Activated naive CD4-positive, alpha-beta T cell treated with anti-CD3 and anti-CD28 coated beads, Interleukin-2, amount 50 U/mL, for 16 hours (primary cell): ENCODE measurements around the gene RNPS1.
A peak's percentile ranks its signal among the peaks of the same experiment; 100 is the strongest.

Experiments used
- DNase-seq: peaks from one replicate; pipeline ENCODE4 v3.0.0-alpha.2; 2020

The RNPS1 gene

DNA sequence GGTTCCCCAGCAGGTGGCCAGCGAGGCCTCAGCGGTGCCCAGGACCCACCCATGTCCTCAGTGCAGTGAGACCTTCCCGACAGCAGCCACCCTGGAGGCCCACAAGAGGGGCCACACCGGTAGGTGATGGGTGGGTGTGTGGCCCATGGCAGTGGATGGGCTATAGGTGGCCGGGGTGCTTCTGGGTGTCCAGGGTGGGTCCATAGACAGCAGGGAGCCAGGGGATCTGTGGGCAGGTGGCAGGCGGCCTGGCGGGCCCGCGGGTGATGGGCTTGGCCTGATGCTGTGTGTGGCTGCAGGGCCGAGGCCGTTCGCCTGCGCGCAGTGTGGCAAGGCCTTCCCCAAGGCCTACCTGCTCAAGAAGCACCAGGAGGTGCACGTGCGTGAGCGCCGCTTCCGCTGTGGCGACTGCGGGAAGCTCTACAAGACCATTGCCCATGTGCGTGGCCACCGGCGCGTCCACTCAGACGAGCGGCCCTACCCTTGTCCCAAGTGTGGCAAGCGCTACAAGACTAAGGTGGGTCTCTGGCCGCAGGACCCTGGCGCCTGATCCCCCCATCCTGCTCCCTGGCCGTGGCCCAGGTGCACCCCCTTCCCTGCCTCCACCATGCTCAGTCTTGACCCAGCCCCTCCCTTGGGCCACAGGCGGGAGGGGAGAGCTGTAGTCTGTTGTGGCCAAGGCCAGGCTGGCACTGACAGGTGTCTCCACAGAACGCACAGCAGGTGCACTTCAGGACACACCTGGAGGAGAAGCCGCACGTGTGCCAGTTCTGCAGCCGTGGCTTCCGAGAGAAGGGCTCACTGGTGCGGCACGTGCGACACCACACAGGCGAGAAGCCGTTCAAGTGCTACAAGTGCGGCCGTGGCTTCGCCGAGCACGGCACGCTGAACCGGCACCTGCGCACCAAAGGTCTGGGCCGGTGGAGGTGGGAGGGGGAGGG, 33.8 kb downstream of the RNPS1 start:
- no peak for DNase-seq

DNA sequence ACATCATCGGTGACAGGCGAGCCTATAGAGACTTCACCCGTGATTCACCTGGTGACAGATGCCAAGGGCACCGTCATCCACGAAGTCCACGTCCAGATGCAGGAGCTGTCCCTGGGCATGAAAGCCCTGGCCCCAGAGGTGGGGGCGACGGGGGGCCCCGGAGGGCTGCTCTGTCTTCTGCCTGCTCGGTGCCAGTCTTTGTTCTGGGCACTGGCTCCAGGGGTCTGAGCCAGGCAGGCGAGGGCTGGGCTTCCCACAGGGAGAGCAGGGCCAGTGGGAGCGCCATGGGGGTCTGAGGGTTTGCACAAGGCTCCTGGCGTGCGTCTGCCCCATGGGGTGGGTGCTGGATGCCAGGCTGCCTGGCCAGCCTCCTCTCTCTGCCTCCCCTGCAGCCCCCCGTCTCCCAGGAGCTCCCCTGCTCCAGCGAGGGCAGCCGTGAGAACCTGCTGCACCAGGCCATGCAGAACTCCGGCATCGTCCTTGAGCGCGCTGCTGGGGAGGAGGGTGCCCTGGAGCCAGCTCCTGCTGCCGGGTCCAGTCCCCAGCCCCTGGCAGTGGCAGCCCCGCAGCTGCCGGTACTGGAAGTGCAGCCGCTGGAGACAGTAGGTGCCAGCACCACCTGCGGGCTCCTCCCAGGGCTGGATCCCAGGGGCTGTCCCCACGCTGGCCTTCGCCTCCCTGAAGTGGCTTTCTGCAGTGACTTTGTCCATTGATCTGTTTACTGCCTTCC, 34.7 kb downstream of the RNPS1 start:
- DNase-seq: no peak

DNA sequence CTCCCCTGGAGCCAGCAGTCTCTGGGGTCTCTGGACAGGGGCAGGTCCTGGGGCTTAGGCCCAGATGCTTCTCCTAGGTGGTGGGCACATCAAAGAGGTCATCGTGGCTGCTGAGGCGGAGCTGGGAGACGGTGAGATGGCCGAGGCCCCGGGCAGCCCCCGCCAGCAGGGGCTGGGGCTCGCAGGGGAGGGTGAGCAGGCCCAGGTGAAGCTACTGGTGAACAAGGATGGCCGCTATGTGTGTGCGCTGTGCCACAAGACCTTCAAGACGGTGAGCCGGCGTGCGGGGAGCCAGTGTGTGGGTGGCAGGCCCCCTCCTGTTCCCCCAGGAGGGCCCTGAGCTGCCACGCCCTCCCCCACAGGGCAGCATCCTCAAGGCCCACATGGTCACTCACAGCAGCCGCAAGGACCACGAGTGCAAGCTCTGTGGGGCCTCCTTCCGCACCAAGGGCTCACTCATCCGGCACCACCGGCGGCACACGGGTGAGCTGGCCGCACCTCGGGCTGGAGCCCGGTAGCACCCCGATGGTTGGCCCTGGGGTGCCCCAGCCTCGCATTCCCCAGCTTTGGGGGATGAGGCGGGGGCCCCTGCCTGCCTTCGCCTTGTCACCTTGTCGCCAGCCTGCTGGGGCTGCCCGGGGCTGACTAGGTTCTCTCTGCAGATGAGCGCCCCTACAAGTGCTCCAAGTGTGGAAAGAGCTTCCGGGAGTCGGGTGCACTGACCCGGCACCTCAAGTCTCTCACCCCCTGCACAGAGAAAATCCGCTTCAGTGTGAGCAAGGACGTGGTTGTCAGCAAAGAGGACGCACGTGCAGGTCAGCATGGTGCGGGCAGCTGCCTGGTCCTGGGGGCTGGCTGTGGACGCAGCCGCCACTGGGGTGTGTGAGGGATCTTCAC, 35.6 kb downstream of the RNPS1 start:
- DNase-seq: no peak

DNA sequence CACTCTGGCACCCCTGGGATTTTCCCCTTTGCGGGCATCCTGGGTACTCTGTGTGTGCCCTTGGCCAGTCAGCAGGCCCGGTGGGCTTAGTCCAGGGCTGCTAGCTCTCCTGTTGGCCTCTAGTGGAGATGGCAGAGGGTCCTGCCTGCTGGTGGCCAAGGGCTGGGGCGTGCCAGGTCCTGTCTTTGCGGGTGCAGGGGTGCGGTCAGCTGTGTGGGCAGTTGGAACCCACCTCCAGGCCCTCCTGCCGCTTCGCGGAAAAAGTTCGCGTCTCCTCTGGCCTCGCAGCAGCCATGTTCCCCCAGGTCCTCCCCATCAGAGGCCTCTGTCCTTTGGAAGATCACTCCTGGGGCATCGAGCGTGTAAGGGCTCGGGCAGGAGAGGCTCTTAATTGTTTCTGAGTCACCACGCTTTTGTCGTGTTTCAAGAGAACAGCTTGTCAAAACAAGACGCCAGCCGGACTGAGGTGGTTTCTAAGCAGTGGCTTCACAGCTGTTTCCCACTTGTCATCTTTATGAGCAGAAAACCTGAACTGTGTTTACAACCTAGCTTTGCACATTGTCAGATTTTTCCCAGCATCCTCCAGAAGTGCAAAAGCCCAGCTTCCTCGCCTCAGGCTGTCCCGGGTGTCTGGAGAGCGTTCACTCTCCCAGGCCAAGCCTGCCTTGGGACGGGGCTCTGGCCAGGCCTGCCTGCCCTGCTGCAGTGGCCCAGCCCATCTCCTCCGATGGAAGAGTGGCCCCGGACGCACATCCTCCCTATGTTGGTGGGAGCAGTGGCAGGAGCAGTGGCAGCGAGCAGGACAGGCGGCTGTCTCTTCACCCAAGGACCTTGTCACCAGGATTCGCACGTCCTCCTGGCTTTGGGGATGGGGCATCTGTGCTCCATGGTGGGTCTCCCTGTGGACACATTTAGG, 36.7 kb downstream of the RNPS1 start:
- DNase-seq: no peak

DNA sequence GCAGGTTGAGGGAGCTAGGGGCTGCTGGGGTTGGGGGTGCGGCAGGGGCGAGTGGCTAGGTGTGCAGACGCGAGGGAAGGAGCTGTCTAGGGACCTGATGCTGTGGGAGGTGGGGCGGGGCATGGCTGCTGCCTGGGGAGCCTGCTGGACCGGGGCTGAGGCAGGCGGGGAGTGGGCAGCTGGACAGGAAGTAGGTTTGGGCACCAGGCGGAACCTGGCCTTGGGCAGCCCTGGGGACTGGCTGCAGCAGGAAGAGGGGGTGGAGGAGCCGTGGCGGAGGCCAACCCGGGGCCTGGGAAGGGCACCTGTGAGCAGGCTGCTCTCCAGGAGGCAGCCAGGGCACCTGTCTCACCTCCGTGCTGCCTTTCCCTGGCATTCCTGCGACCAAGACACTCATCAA, 37.5 kb downstream of the RNPS1 start:
- DNase-seq: no peak

- no peak for DNase-seq
Measured at GRCh38 chr16:2229632-2230250, 38.2 kb downstream of the RNPS1 start.

GRCh38 chr16:2229091-2229490, 38.8 kb downstream of the RNPS1 start:
- DNase-seq: no peak

DNA sequence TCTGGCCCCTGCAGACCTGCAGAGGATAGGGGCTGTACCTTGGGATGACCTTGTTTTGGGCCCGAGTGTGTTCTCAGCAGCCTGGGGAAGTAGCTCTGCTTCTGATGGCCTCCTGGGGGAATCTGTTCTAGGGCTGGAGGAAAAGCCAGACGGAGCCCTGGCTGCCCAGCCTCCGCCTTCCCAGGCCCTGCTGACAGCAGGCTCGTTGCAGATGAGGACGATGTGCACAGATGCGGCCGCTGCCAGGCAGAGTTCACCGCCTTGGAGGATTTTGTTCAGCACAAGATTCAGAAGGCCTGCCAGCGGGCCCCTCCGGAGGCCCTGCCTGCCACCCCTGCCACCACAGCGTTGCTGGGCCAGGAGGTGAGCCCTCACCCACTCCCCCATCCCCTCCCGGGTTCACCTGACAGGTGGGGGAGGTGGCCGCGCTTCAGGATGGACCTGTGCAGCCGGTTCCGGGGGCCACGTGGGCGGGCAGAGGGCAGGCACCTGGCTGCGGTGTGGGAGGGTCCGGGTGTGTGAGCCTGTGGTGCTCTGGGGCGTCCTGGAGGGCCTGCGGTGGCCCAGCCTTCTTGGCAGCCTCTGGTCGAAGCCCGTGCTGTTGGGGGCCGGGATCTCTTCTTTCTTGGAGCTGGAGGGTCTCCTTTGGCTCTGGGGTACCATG, 39.6 kb downstream of the RNPS1 start:
- no peak for DNase-seq

- DNase-seq: no peak
Measured at GRCh38 chr16:2226918-2227317, 41.0 kb downstream of the RNPS1 start.

GRCh38 chr16:2226245-2226793, 41.6 kb downstream of the RNPS1 start:
- DNase-seq: no peak

- peak; percentile 28 for DNase-seq
Measured at GRCh38 chr16:2223942-2224486, 43.9 kb downstream of the RNPS1 start.

DNA sequence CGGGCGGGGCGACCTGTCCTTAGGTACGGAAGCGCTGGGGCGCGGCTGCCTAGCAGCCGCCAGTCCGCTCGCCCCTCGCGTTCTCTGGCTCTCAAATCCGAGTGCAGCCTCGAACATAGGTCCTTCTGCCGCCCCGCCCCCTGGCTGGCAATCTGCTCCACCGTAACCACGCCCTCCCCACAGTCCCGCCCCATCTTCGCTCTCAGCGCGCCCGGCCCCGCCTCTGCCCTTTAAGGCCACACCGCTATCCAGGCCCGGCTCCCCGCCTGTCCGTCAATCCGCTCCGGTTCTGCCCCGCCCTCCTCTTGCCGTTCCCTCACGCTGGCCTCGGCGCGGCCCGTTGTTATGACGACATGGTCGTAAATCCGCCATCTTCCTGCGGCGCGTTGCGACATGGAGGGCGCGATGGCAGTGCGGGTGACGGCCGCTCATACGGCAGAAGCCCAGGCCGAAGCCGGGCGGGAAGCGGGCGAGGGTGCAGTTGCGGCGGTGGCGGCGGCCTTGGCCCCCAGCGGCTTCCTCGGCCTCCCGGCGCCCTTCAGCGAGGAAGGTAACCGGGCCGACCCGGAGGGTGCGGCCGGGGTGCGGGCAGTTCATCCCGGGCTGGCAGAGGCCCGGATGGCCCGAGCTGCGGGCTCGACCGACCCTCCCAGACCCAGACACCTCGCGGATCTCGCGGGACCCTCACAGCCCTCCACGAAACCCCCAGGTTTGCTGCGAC, 44.5 kb downstream of the RNPS1 start, which contains the start of gene E4F1:
TSS of gene E4F1 (plus strand) at position 371 of the 721 bp plus-strand sequence. CDS start at position 394, 23 bp downstream.
- peak; percentile 100 for DNase-seq

DNA sequence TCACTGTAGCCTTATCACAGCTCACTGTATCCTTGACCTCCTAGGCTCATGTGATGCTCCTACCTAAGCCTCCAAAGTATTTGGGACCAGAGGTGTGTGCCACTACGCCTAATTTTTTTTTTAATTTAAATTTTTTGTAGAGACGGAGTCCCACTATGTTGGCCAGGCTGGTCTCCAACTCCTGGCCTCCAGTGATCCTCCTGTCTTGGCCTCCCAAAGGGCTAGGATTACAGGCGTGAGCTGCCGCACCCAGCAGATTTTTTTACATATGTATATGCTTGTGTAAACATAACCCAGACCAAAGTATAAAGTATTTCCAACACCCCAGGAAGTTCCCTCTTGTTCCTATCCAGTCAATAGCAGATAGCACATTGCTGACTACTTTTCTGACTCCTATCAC, 51.6 kb downstream of the RNPS1 start:
- DNase-seq: no peak

GRCh38 chr16:2214719-2214968, 53.3 kb downstream of the RNPS1 start, which contains the start of gene PGP:
Gene PGP (minus strand): TSS chr16:2214840. CDS start chr16:2214777, 63 bp downstream.
- no peak for DNase-seq

- DNase-seq: no peak
Measured at GRCh38 chr16:2213817-2214718, 53.9 kb downstream of the RNPS1 start.

DNA sequence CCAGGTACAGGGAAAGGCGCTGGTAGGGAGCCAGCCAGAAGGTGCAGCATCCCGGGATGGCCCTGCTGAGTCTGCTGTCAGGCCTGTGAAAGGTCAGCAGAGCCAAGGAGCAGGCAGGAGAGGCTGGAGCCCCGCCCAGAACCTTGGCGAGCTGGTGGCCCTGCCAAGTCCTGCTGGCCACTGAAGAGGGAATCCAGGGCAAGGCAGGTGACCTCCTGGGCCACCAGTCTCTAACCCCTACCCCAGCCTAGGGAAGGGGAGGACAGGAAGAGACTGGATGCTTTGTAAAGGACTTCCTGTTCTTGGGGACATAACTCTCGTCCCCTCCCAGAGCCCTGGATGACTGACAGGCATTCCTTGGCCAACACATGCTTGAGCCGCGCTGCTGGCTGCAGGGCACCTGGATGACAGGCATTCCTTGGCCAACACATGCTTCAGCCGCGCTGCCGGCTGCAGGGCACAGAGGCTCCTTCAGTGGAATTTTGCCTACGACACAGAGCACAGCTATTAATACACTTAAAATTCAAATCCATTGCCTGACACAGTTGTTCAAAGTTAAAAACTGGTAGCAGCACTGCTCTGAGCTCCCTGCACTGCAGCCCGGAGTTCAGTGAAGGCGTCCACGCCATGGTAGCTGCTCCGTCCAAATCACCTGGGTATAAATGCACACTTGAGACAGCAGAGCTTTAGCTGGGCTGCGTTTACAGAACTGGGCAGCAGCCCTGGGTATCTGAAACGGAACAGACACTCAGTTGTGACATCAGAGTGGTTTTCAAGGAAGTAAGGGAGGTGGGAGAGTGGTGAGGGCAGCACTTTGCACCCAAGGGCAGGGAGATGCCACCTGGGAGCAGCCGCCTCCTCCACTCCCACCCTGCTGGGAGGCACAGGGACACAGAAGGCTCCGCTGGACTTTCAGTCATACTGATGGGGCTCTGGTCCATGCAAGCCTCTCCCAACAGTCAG, 55.3 kb downstream of the RNPS1 start:
- DNase-seq: no peak

- DNase-seq: no peak
Measured at GRCh38 chr16:2211923-2212347, 56.0 kb downstream of the RNPS1 start.
